HEK293 (cell line): ENCODE results near the gene SPATA7.

Experiments used
- CTCF ChIP-seq: fragments of 450-650 bp; formaldehyde crosslinking; IDR thresholded peaks from 2 replicates; pipeline ENCODE4 v1.5.1; 2016; ENCODE audit warnings: missing biosample characterization, missing genetic modification characterization
- ZNF121 ChIP-seq: fragments of 450-650 bp; formaldehyde crosslinking; IDR thresholded peaks from 2 replicates; pipeline ENCODE4 v1.5.1; 2016; ENCODE audit warnings: missing biosample characterization, missing genetic modification characterization

- TF ChIP-seq ZNF121 (tag by site-specific recombination) (no peak), CTCF (tag by site-specific recombination) (no peak)
These were observed 37.6 kb downstream of the SPATA7 start for GRCh38 chr14:88422919-88423650.
